Measurements from ENCODE around the gene PODXL. TPM values are rescaled to one million over a fixed set of nuclear protein-coding genes. Genes with fewer than 3 reads are reported as not detected.

The PODXL gene
- 141 TPM for total RNA-seq

DNA sequence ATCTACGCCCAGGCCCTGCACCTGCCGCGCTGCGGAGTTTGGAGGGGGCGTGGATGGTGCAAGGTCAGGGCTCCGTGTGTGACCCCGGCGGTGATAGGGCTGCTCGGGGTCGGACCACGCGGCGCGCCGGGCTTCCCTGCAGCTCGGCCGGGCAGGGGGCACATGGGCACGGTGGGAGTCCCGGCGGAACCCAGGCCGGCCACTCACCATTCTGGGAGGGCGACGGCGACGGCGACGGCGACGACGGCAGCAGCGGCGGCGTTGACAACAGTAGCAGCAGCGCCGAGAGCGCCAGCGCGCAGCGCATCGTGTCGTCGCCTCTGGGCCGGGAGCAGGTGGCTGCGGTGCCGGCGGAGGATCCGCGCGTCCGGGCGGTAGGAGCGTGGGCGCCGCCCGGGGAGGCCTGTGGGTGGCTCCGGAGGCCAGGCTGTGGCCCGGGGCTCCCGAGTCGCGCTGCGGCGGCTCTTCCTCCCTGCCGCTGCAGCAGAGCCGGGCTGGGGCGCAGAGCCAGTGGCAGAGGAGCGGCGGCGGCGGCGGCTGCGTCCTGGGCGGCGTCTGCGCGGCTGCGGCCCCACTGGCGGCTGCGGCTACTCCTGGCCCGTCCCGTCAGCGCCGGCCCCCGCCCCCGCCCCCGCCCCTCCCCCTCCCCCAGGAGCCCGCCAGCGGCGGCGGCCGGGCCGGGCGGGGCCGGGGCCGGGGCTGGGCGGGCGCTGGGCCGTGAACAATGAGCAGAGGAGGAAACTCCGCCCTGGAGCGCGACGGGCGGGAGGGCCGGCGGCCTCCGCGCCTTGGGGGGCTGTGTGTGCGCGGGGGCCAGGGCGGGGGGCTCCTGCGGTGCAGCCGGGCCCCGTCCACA is at the start of gene PODXL:
TSS of gene PODXL (minus strand) at position 576 of the 856 bp plus-strand sequence. CDS start at position 307, 269 bp downstream.
- Histone ChIP-seq H3K4me3 (peak within 1 kb of the TSS; percentile 50 to 90), H3K4me1 (peaks cover 2 to 10% of the 10 kb centered on the region in 2 donors), H3K36me3 (no peaks in the 10 kb centered on the region), H3K9me3 (no peaks in the 10 kb centered on the region), H3K27me3 (no peaks in the 10 kb centered on the region), H3K27ac (peak within 1 kb of the TSS; percentile 9 to 38)
- TF ChIP-seq, protein P1, sequence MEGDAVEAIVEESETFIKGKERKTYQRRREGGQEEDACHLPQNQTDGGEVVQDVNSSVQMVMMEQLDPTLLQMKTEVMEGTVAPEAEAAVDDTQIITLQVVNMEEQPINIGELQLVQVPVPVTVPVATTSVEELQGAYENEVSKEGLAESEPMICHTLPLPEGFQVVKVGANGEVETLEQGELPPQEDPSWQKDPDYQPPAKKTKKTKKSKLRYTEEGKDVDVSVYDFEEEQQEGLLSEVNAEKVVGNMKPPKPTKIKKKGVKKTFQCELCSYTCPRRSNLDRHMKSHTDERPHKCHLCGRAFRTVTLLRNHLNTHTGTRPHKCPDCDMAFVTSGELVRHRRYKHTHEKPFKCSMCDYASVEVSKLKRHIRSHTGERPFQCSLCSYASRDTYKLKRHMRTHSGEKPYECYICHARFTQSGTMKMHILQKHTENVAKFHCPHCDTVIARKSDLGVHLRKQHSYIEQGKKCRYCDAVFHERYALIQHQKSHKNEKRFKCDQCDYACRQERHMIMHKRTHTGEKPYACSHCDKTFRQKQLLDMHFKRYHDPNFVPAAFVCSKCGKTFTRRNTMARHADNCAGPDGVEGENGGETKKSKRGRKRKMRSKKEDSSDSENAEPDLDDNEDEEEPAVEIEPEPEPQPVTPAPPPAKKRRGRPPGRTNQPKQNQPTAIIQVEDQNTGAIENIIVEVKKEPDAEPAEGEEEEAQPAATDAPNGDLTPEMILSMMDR (IDR thresholded peaks at IDR 0.05): no peak
- DNase-seq (ENCODE audit: low spot score in 2 of 2): peak in 1 of 2 donors; percentile 78
- intact Hi-C loops (cut with DNase I): no loop called here

DNA sequence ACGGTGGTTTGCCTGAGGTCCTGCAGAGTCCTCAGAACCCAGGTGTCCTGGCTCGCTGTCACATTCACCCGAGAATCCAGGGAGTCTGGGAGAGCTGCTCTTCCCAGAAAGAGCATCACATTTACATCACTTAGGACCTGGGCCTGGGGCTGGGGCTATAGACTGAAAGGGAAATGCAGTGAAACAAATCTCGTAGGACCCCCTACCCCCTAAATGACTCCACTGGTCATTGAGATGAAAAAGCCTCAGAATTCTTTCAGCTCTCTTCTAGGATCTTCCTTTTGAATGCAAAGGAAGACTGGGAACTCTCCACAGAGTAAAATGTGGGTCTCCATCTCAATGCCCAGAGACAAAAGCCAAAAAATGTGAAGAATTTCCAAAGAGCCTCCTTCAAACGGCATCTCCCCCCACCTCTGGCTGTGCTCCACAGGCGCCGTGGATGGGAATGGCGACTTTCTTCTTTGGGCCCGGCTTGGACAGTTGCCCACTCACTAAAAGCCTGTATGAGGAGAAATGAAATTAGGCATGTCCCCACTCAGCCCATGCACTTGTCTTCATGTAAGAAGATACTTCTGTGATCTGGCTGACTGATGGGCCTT is 49.0 kb upstream of the PODXL start:
- TF ChIP-seq, protein P1 (IDR thresholded peaks at IDR 0.05): no peak
- intact Hi-C loops (cut with DNase I): no loop called here

DNA sequence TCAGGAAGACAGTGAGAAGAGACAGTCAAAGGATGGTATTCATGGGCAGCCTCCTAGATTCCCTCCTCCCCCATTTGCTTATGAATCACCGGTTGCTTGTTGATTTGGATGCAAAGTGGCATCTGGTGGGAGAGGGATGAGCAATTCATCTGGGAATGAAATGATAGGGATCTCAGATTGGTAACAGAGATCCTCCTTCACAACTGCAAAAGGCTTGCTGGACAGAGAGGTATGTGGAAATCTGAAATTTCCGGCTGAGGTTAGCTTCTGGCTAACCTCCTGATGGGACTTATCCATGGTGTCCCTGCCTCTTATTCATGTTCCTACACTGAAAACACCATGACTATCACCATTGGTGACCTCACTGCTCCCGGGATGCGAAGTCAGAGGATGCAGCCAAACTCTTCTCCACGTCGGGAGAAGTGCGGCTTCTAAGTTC is 48.4 kb upstream of the PODXL start:
- Histone ChIP-seq H3K36me3 (no peaks in the 10 kb centered on the region), H3K4me3 (no peak overlapping the region), H3K9me3 (no peaks in the 10 kb centered on the region), H3K27me3 (no peaks in the 10 kb centered on the region), H3K27ac (no peak overlapping the region), H3K4me1 (no peaks in the 10 kb centered on the region)
- intact Hi-C loops (cut with DNase I): no loop called here
- TF ChIP-seq, protein P1 (IDR thresholded peaks at IDR 0.05): no peak
- DNase-seq (ENCODE audit: low spot score in 2 of 2): no peak

More for the DNA sequence above, 49.0 kb upstream of the PODXL start:
- H3K9me3 ChIP-seq: no peaks in the 10 kb centered on the region
- H3K27ac ChIP-seq: no peak overlapping the region
- DNase-seq (ENCODE audit: low spot score in 2 of 2): no peak
- no peaks in the 10 kb centered on the region for H3K36me3 ChIP-seq
- no peaks in the 10 kb centered on the region for H3K27me3 ChIP-seq
- H3K4me1 ChIP-seq: no peaks in the 10 kb centered on the region
- H3K4me3 ChIP-seq: no peak overlapping the region

DNA sequence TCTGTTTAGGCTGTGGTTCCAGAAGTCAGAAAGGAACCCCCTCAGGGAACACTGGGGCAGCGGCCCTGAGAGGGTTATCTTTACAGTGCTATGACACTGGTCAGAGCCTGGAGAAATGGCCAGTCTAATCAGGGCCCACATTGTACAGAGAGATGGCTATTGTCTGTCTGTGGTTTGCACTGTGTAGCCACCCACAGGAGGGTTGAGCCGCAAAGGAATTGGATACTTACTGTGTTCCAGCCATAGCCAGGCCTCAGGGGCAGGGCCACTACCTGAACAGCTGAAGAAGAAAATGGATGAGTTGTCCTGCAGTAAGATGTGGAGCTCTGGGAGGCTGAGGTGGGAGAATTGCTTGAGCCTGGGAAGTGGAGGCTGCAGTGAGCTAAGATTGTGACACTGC is 47.5 kb upstream of the PODXL start:
- H3K4me1 ChIP-seq: no peaks in the 10 kb centered on the region
- H3K9me3 ChIP-seq: no peaks in the 10 kb centered on the region
- H3K4me3 ChIP-seq: no peak overlapping the region
- H3K27ac ChIP-seq: no peak overlapping the region
- TF ChIP-seq, protein P1 (IDR thresholded peaks at IDR 0.05): no peak
- no peaks in the 10 kb centered on the region for H3K27me3 ChIP-seq
- intact Hi-C loops (cut with DNase I): no loop called here
- no peaks in the 10 kb centered on the region for H3K36me3 ChIP-seq
- DNase-seq (ENCODE audit: low spot score in 2 of 2): no peak

DNA sequence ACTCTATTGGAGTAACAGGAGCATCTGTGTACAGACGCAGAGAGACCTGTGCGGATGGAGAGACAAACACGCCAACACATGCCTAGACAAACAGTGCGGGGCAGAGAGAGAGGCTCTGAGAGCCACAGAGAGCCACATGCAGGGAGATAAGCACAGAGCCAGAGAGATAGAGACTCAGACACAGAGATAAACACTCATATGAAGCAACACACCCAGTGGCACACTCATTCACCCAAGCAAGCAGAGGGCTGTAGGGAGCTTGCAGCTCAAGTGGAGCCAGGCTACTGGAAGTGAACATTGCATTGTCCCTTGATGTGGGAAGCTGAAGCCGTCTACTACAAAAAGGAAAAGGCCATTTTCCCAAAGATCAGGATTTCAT is 46.6 kb upstream of the PODXL start:
- Histone ChIP-seq H3K4me1 (no peaks in the 10 kb centered on the region), H3K27ac (no peak overlapping the region), H3K36me3 (no peaks in the 10 kb centered on the region), H3K4me3 (no peak overlapping the region), H3K9me3 (no peaks in the 10 kb centered on the region), H3K27me3 (no peaks in the 10 kb centered on the region)
- DNase-seq (ENCODE audit: low spot score in 2 of 2): no peak
- TF ChIP-seq, protein P1 (IDR thresholded peaks at IDR 0.05): no peak
- intact Hi-C loops (cut with DNase I): no loop called here
